GM23248 (cell line): ENCODE data around the gene WASHC2C. TPM values are rescaled to one million over a fixed set of nuclear protein-coding genes. Genes with fewer than 3 reads are reported as not detected.
"Not testable (repeated sequence)": the region's sequence is repeated elsewhere in the genome, so short reads cannot be mapped to it uniquely, and the experiment has no call there.

ENCODE experiments used
- DNase-seq: peaks from one replicate; pipeline ENCODE4 v3.0.0-alpha.2; 2015
- H2AFZ ChIP-seq: fragments of 200-600 bp; sonication (generic); 2 replicates; pipeline ENCODE4 v1.6.1; 2016; ENCODE audit warnings: antibody characterized with exemption
- H3F3A ChIP-seq: fragments of 200-600 bp; sonication (generic); 2 replicates; pipeline ENCODE4 v1.6.1; 2016; ENCODE audit warnings: mild to moderate bottlenecking, antibody characterized with exemption, mixed run types; ENCODE audit not compliant: insufficient read depth
- H3K27ac ChIP-seq: fragments of 200-600 bp; sonication (generic); 2 replicates; pipeline ENCODE4 v1.5.1; 2016; ENCODE audit warnings: mild to moderate bottlenecking
- H3K27me3 ChIP-seq: fragments of 200-600 bp; sonication (generic); replicated peaks from 2 replicates; pipeline ENCODE4 v1.6.1; 2016; ENCODE audit warnings: mild to moderate bottlenecking; ENCODE audit not compliant: insufficient read depth
- H3K36me3 ChIP-seq: fragments of 200-600 bp; sonication (generic); 2 replicates; pipeline ENCODE4 v1.6.1; 2016; ENCODE audit warnings: low read depth, mild to moderate bottlenecking
- H3K4me1 ChIP-seq: fragments of 200-600 bp; sonication (generic); 2 replicates; pipeline ENCODE4 v1.6.1; 2016; ENCODE audit warnings: mild to moderate bottlenecking; ENCODE audit not compliant: insufficient read depth
- H3K4me2 ChIP-seq: fragments of 200-600 bp; sonication (generic); one replicate; pipeline ENCODE4 v1.6.1; 2016; ENCODE audit warnings: mild to moderate bottlenecking; ENCODE audit not compliant: unreplicated experiment
- H3K4me3 ChIP-seq: fragments of 200-600 bp; sonication (generic); 2 replicates; pipeline ENCODE4 v1.5.1; 2016; ENCODE audit warnings: mild to moderate bottlenecking
- H3K79me2 ChIP-seq: fragments of 200-600 bp; sonication (generic); 2 replicates; pipeline ENCODE4 v1.6.1; 2016; ENCODE audit warnings: mild to moderate bottlenecking; ENCODE audit not compliant: insufficient read depth
- H3K9ac ChIP-seq: fragments of 200-600 bp; sonication (generic); 2 replicates; pipeline ENCODE4 v1.6.1; 2016; ENCODE audit warnings: mild to moderate bottlenecking
- H3K9me2 ChIP-seq: fragments of 200-600 bp; sonication (generic); 2 replicates; pipeline ENCODE4 v1.6.1; 2016; ENCODE audit warnings: mixed run types, mild to moderate bottlenecking, moderate library complexity; ENCODE audit not compliant: insufficient read depth
- H3K9me3 ChIP-seq: fragments of 200-600 bp; sonication (generic); one replicate; pipeline ENCODE4 v1.6.1; 2017; ENCODE audit warnings: low read depth
- H4K20me1 ChIP-seq: fragments of 200-600 bp; sonication (generic); 2 replicates; pipeline ENCODE4 v1.6.0; 2016; ENCODE audit not compliant: insufficient read depth
- EZH2 ChIP-seq: fragments of 200-600 bp; sonication (generic); IDR thresholded peaks from 2 replicates; pipeline ENCODE4 v1.6.1; 2018; ENCODE audit warnings: antibody characterized with exemption, mild to moderate bottlenecking; ENCODE audit not compliant: insufficient read depth, poor library complexity, severe bottlenecking
- EZH2phosphoT487 ChIP-seq: fragments of 200-600 bp; sonication (generic); IDR thresholded peaks from 2 replicates; pipeline ENCODE4 v1.6.1; 2018; ENCODE audit warnings: antibody characterized with exemption, moderate library complexity, mild to moderate bottlenecking, low read depth; ENCODE audit not compliant: insufficient read depth
- WGBS, 2 experiments: methylation state at CpG; one replicate each; pipeline ENCODE4 v1.1.6; 2015 to 2017; ENCODE audit warnings: low lambda C conversion rate in 2 of 2, low coverage in 1 of 2; ENCODE audit errors: missing lambda C conversion rate in 2 of 2; 5-methylcytosine and 5-hydroxymethylcytosine counted together
- in situ Hi-C: fragments of 300-500 bp; cut with MboI; formaldehyde crosslinking; loops from 2 replicates; pipeline ENCODE4 v1.15.0; 2020
- polyA plus RNA-seq: library from polyadenylated mRNA; unstranded; fragments of >200 nt; fragmentation: Nextera tagmentation; extraction: Ambion mirVana; gene quantifications from 2 replicates; pipeline ENCODE4 v1.2.1, GENCODE V29; 2016
- total RNA-seq: library from RNA; depleted of rRNA; stranded (reverse); fragments of >200 nt; shearing (Covaris generic); gene quantifications from 2 replicates; pipeline ENCODE4 v1.2.3, GENCODE V29; 2014

WASHC2C gene
- total and polyA plus RNA-seq, 2 experiments from 2014 or later: 23.1 to 31.7 TPM

GRCh38 chr10:45803060-45804010 is 76.3 kb downstream of the WASHC2C start:
- H3K36me3 ChIP-seq, H3K9me2 ChIP-seq, H3F3A ChIP-seq, H3K27me3 ChIP-seq, H3K4me3 ChIP-seq, H3K9ac ChIP-seq, H2AFZ ChIP-seq, H3K4me2 ChIP-seq, H4K20me1 ChIP-seq, H3K4me1 ChIP-seq, H3K9me3 ChIP-seq, H3K79me2 ChIP-seq, H3K27ac ChIP-seq, in situ Hi-C loops: not testable (repeated sequence)
- DNase-seq: peak; percentile 40
- 0 out of 2 replicates have a peak, but pooled peaks have one; percentile 38 for TF ChIP-seq EZH2phosphoT487
- 68 to 71% methylated on average over 12 of the region's 13 CpGs for WGBS, 2 experiments

GRCh38 chr10:45804996-45805395 is 77.9 kb downstream of the WASHC2C start:
- H3K4me2 ChIP-seq, in situ Hi-C loops, H3K36me3 ChIP-seq, H4K20me1 ChIP-seq, H3K4me1 ChIP-seq, H3K27ac ChIP-seq, H3K9ac ChIP-seq, H3K79me2 ChIP-seq, H3K9me3 ChIP-seq, H3K27me3 ChIP-seq, H3K9me2 ChIP-seq, H3K4me3 ChIP-seq, H3F3A ChIP-seq, H2AFZ ChIP-seq: not testable (repeated sequence)
- peak; percentile 39 for DNase-seq
- 4 to 17% methylated on average over 2 of the region's 2 CpGs for WGBS, 2 experiments

GRCh38 chr10:45809837-45810236 is 82.8 kb downstream of the WASHC2C start:
- no peak for TF ChIP-seq EZH2phosphoT487
- no peak for TF ChIP-seq EZH2
- Histone ChIP-seq H3F3A (no peaks in the 10 kb centered on the region), H3K9ac (no peak overlapping the region), H3K27me3 (no peaks in the 10 kb centered on the region), H3K9me3 (no peaks in the 10 kb centered on the region), H3K4me2 (no peak overlapping the region), H2AFZ (no peak overlapping the region), H3K27ac (no peak overlapping the region), H3K9me2 (no peaks in the 10 kb centered on the region), H3K36me3 (no peaks in the 10 kb centered on the region), H3K4me1 (no peaks in the 10 kb centered on the region), H3K79me2 (no peaks in the 10 kb centered on the region), H4K20me1 (no peaks in the 10 kb centered on the region), H3K4me3 (no peak overlapping the region)
- 42 to 43% methylated on average over 4 of the region's 4 CpGs for WGBS, 2 experiments
- no peak for DNase-seq
- in situ Hi-C loops: no loop called here

- Histone ChIP-seq H2AFZ (no peak overlapping the region), H3K27ac (no peak overlapping the region), H3K9ac (no peak overlapping the region), H3F3A (no peaks in the 10 kb centered on the region), H3K4me3 (no peak overlapping the region), H3K4me2 (no peak overlapping the region), H3K9me3 (no peaks in the 10 kb centered on the region), H3K27me3 (no peaks in the 10 kb centered on the region), H3K36me3 (no peaks in the 10 kb centered on the region), H3K79me2 (no peaks in the 10 kb centered on the region), H4K20me1 (no peaks in the 10 kb centered on the region), H3K4me1 (no peaks in the 10 kb centered on the region), H3K9me2 (no peaks in the 10 kb centered on the region)
- WGBS, 2 experiments: 73 to 79% methylated on average over 6 of the region's 6 CpGs
- TF ChIP-seq EZH2 (no peak), EZH2phosphoT487 (no peak)
- no peak for DNase-seq
- in situ Hi-C loops: no loop called here
Measured at GRCh38 chr10:45811075-45811474, 84.0 kb downstream of the WASHC2C start.

- H3K4me3 ChIP-seq, H3K4me1 ChIP-seq, H3K9me3 ChIP-seq, in situ Hi-C loops, H3K27me3 ChIP-seq, H3K9me2 ChIP-seq, DNase-seq, H3K79me2 ChIP-seq, H3K4me2 ChIP-seq, H2AFZ ChIP-seq, H3K9ac ChIP-seq, H3F3A ChIP-seq, H3K36me3 ChIP-seq, H3K27ac ChIP-seq, H4K20me1 ChIP-seq: not testable (repeated sequence)
- 62 to 65% methylated on average over 13 of the region's 13 CpGs for WGBS, 2 experiments
Measured at GRCh38 chr10:45812959-45813358, 85.9 kb downstream of the WASHC2C start.

DNA sequence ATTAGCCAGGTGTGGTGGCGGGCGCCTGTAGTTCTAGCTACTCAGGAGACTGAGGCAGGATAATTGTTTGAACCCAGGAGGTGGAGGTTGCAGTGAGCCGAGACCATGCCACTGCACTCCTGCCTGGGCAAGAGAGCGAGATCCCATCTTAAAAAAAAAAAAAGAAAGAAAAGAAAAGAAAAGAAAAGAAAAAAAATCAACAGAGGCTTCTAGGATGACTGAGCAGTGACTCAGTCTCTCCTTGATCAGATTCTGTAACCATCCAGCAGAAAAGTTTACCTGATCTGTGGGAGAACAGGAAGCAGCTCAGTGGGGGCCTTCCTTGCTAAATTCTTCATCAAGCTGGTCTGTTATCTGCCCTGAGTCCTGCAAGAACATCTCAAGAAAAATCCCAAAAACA is 87.1 kb downstream of the WASHC2C start:
- in situ Hi-C loops, H3K4me2 ChIP-seq, H2AFZ ChIP-seq, H3K79me2 ChIP-seq, H3K9me3 ChIP-seq, H3K4me3 ChIP-seq, H3K36me3 ChIP-seq, H3K4me1 ChIP-seq, H3F3A ChIP-seq, H3K9ac ChIP-seq, H4K20me1 ChIP-seq, H3K27me3 ChIP-seq, H3K27ac ChIP-seq, H3K9me2 ChIP-seq: not testable (repeated sequence)
- 93 to 95% methylated on average over 4 of the region's 4 CpGs for WGBS, 2 experiments
- DNase-seq: peak; percentile 9
